ENCODE results near the gene CCT6B. TPM values are rescaled to one million over a fixed set of nuclear protein-coding genes. Genes with fewer than 3 reads are reported as not detected.

The CCT6B gene, protein sequence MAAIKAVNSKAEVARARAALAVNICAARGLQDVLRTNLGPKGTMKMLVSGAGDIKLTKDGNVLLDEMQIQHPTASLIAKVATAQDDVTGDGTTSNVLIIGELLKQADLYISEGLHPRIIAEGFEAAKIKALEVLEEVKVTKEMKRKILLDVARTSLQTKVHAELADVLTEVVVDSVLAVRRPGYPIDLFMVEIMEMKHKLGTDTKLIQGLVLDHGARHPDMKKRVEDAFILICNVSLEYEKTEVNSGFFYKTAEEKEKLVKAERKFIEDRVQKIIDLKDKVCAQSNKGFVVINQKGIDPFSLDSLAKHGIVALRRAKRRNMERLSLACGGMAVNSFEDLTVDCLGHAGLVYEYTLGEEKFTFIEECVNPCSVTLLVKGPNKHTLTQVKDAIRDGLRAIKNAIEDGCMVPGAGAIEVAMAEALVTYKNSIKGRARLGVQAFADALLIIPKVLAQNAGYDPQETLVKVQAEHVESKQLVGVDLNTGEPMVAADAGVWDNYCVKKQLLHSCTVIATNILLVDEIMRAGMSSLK
- total RNA-seq: 0.66 and 1.2 TPM in 2 replicates

DNA sequence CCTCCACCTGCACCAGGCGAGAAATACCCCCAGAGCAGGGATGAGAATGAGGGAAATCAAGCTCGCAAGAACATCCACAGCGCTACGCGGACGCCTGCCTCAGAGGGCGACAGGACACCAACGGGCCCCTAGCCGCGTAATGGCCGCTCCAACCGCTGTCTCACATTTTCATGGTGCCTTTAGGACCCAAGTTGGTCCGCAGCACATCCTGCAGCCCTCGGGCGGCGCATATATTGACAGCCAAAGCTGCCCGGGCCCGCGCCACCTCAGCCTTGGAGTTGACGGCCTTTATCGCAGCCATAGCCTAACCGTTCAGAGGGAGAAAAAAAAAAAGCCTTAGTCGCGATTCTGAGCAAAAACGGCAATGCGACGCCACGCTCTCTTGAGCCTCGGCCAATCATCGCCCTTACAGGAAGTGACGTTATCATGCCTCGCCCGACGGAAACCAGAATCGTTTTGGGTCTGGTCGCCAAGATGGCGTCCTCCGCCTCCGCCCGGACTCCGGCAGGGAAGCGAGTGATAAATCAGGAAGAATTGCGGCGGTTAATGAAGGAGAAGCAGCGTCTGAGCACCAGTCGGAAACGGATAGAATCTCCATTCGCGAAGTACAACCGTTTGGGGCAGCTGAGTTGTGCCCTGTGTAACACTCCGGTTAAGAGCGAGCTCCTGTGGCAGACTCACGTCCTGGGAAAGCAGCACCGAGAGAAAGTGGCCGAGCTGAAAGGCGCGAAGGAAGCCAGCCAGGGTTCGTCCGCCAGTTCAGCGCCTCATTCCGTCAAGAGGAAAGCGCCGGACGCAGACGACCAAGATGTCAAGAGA, at the start of gene CCT6B, which contains the start of gene ZNF830:
TSS of gene CCT6B (minus strand) at position 368 of the 819 bp plus-strand sequence. CDS start at position 301, 67 bp downstream.
TSS of gene ZNF830 (plus strand) at position 448 of the 819 bp plus-strand sequence. CDS start at position 475, 27 bp downstream.

DNA sequence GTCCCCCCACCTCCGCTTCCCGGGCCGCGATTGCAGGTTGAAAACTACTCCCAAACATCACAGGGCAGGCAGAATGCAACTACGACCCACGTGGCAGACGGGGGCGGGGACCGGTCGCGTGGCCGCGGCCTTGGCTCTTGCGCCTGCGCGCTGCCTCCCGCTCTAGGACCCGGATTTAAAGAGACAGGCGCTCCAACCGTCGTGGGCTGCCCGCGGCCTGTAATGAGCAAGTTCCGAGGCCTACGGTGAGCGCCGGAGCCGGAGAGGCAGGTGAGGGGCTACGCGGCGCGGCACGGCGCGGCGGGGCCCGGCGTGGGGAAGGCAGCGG, 19.1 kb upstream of the CCT6B start, which contains the start of gene LIG3:
TSS of gene LIG3 (plus strand) at position 160 of the 328 bp plus-strand sequence. CDS start 2,494 bp downstream, outside the sequence.

Other genes starting within 250 kb of the CCT6B start
- 15.2 and 16.2 TPM in 2 replicates for gene ZNF830, start 80 bp upstream of the CCT6B start, total RNA-seq
- gene LIG3, start 19.1 kb upstream of the CCT6B start, total RNA-seq: 48.4 and 75.0 TPM in 2 replicates
- 12.2 and 24.2 TPM in 2 replicates for gene RFFL, start 102.2 kb upstream of the CCT6B start, total RNA-seq
- gene RAD51D, start 158.4 kb upstream of the CCT6B start, total RNA-seq: 9.9 and 11.6 TPM in 2 replicates
- not detected in 2 replicates for gene FNDC8, start 160.2 kb upstream of the CCT6B start, total RNA-seq
- 25.1 and 30.8 TPM in 2 replicates for gene NLE1, start 180.8 kb upstream of the CCT6B start, total RNA-seq
- not detected in 2 replicates for gene UNC45B, start 186.4 kb upstream of the CCT6B start, total RNA-seq
- not detected in 2 replicates for gene SLC35G3, start 232.9 kb upstream of the CCT6B start, total RNA-seq

All from uterine smooth muscle cell (primary cell).